GM12891 (cell line): ENCODE measurements around the gene GNAT1.

Experiments used
- POLR2A ChIP-seq: IDR thresholded peaks from 2 replicates; pipeline ENCODE4 v1.6.1; 2011; ENCODE audit warnings: low read depth, low read length, control low read depth
- TAF1 ChIP-seq: IDR thresholded peaks from 2 replicates; pipeline ENCODE4 v1.6.1; 2011; ENCODE audit warnings: low read depth, low read length, control low read depth

- TF ChIP-seq TAF1: no peak
- TF ChIP-seq POLR2A: no peak
These were observed 1.3 kb downstream of the GNAT1 start for GRCh38 chr3:50192689-50193141.
